SK-N-SH (cell line): ENCODE results near the gene RETSAT. TPM values are rescaled to one million over a fixed set of nuclear protein-coding genes. Genes with fewer than 3 reads are reported as not detected.

Experiments used
- CTCF ChIA-PET: fragments of 300-600, 350-600 bp; formaldehyde crosslinking; extraction: SDS; loops from one replicate; lab custom pipeline; 2021; lab: Yijun Ruan, JAX
- POLR2A ChIA-PET: fragments of 350-600 bp; sonication (Branson Sonifier 250); formaldehyde crosslinking; extraction: SDS; loops from one replicate; lab custom pipeline; 2020; ENCODE audit warnings: antibody characterized with exemption, inconsistent platforms; lab: Yijun Ruan, JAX
- DNase-seq: peaks from one replicate; pipeline ENCODE4 v3.0.0; 2012
- H2AFZ ChIP-seq: fragments of 200-600 bp; sonication (generic); 2 replicates; pipeline ENCODE4 v1.8.1; 2016; ENCODE audit warnings: antibody characterized with exemption, mild to moderate bottlenecking, low read depth
- H3F3A ChIP-seq: fragments of 200-600 bp; sonication (generic); replicated peaks from 2 replicates; pipeline ENCODE3; 2016; ENCODE audit warnings: antibody characterized with exemption, mild to moderate bottlenecking; ENCODE audit not compliant: insufficient read depth
- H3K27ac ChIP-seq, 2 experiments: fragments of 200-500 bp in 1 of 2; fragments of 200-600 bp in 1 of 2; sonication (Bioruptor generic) in 1 of 2; sonication (generic), shearing (Covaris generic) in 1 of 2; 2 replicates each; pipeline versions ENCODE4 v1.5.1 to v1.6.1; 2014 to 2016; ENCODE audit warnings: low read depth in 2 of 2, inconsistent platforms in 1 of 2, low read length in 1 of 2, mild to moderate bottlenecking in 1 of 2, mixed read lengths in 1 of 2
- H3K27me3 ChIP-seq: fragments of 200-600 bp; sonication (generic), shearing (Covaris generic); 2 replicates; pipeline ENCODE4 v1.6.1; 2016; ENCODE audit warnings: mixed run types; ENCODE audit not compliant: insufficient read depth
- H3K36me3 ChIP-seq, 2 experiments: fragments of 200-500 bp in 1 of 2; fragments of 200-600 bp in 1 of 2; sonication (Bioruptor generic) in 1 of 2; sonication (generic) in 1 of 2; replicated peaks in 1 of 2; 2 replicates each; pipeline versions ENCODE3 to v1.5.1; 2014 to 2016; ENCODE audit warnings: low read length in 1 of 2, mild to moderate bottlenecking in 1 of 2; ENCODE audit not compliant: insufficient read depth in 2 of 2, control insufficient read depth in 1 of 2
- H3K4me1 ChIP-seq, 2 experiments: fragments of 200-500 bp in 1 of 2; fragments of 200-600 bp in 1 of 2; sonication (Bioruptor generic) in 1 of 2; sonication (generic), shearing (Covaris generic) in 1 of 2; 2 replicates each; pipeline versions ENCODE4 v1.5.1 to v1.6.1; 2014 to 2016; ENCODE audit warnings: low read depth in 1 of 2, low read length in 1 of 2, mixed run types in 1 of 2; ENCODE audit not compliant: insufficient read depth in 2 of 2, control insufficient read depth in 1 of 2
- H3K4me2 ChIP-seq: fragments of 200-600 bp; sonication (generic), shearing (Covaris generic); 2 replicates; pipeline ENCODE4 v1.6.1; 2017; ENCODE audit warnings: mixed run types
- H3K4me3 ChIP-seq, 2 experiments: fragments of 200-500 bp in 1 of 2; fragments of 200-600 bp in 1 of 2; sonication (Bioruptor generic) in 1 of 2; sonication (generic), shearing (Covaris generic) in 1 of 2; 2 replicates each; pipeline versions ENCODE4 v1.5.1 to v1.8.1; 2014 to 2016; ENCODE audit warnings: low read depth in 2 of 2, inconsistent platforms in 1 of 2, low read length in 1 of 2, mild to moderate bottlenecking in 1 of 2, mixed read lengths in 1 of 2, moderate library complexity in 1 of 2
- H3K79me2 ChIP-seq: fragments of 200-600 bp; sonication (generic); 2 replicates; pipeline ENCODE4 v1.8.1; 2017; ENCODE audit warnings: mild to moderate bottlenecking; ENCODE audit not compliant: insufficient read depth
- H3K9ac ChIP-seq: fragments of 200-600 bp; sonication (generic); 2 replicates; pipeline ENCODE4 v1.6.1; 2017; ENCODE audit warnings: mixed run types
- H3K9me2 ChIP-seq: fragments of 200-600 bp; sonication (generic); 2 replicates; pipeline ENCODE4 v1.6.1; 2017; ENCODE audit warnings: mixed run types
- H3K9me3 ChIP-seq: fragments of 200-600 bp; sonication (generic); 2 replicates; pipeline ENCODE4 v1.6.1; 2017; ENCODE audit warnings: mixed run types, mild to moderate bottlenecking, moderate library complexity
- H4K20me1 ChIP-seq: fragments of 200-600 bp; sonication (generic); 2 replicates; pipeline ENCODE4 v1.6.1; 2017; ENCODE audit warnings: mild to moderate bottlenecking, mixed run types; ENCODE audit not compliant: insufficient read depth
- CHD2 ChIP-seq: fragments of 150-350 bp; IDR thresholded peaks from 2 replicates; pipeline ENCODE4 v1.6.1; 2018; ENCODE audit warnings: low read length; ENCODE audit not compliant: partially characterized antibody
- EP300 ChIP-seq, 2 experiments: IDR thresholded peaks; 2 replicates each; pipeline versions ENCODE4 v1.4.0 to v1.6.1; 2012; ENCODE audit warnings: borderline replicate concordance in 1 of 2, low read depth in 1 of 2, low read length in 1 of 2
- FOSL2 ChIP-seq: IDR thresholded peaks from 2 replicates; pipeline ENCODE4 v1.4.0; 2012; ENCODE audit warnings: low read depth, mild to moderate bottlenecking, moderate library complexity, borderline replicate concordance
- GABPA ChIP-seq: IDR thresholded peaks from 2 replicates; pipeline ENCODE4 v1.4.0; 2012; ENCODE audit warnings: low read depth, mild to moderate bottlenecking
- GATA2 ChIP-seq: sonication (generic); formaldehyde crosslinking; IDR thresholded peaks from 2 replicates; pipeline ENCODE4 v1.5.0; 2020; ENCODE audit warnings: mild to moderate bottlenecking, missing genetic modification reagents
- IRF3 ChIP-seq: fragments of 150-350 bp; IDR thresholded peaks from 2 replicates; pipeline ENCODE4 v1.6.1; 2016; ENCODE audit warnings: mild to moderate bottlenecking, low read depth, low read length
- JUND ChIP-seq: IDR thresholded peaks from 2 replicates; pipeline ENCODE4 v1.4.0; 2012
- MXI1 ChIP-seq: IDR thresholded peaks from 2 replicates; pipeline ENCODE4 v1.6.1; 2012; ENCODE audit warnings: mild to moderate bottlenecking, low read depth, low read length, improper control_type of control experiment
- NFIC ChIP-seq: IDR thresholded peaks from 2 replicates; pipeline ENCODE4 v1.4.0; 2012; ENCODE audit warnings: borderline replicate concordance
- NRF1 ChIP-seq: IDR thresholded peaks from 2 replicates; pipeline ENCODE4 v1.6.1; 2012; ENCODE audit warnings: low read depth, mild to moderate bottlenecking, low read length
- POLR2AphosphoS5 ChIP-seq: IDR thresholded peaks from 2 replicates; pipeline ENCODE4 v1.6.1; 2012; ENCODE audit warnings: low read depth, low read length
- RAD21 ChIP-seq: IDR thresholded peaks from 2 replicates; pipeline ENCODE4 v1.6.1; 2012; ENCODE audit warnings: mild to moderate bottlenecking, low read length
- RFX5 ChIP-seq: IDR thresholded peaks from 2 replicates; pipeline ENCODE4 v1.6.1; 2012; ENCODE audit warnings: mild to moderate bottlenecking, improper control_type of control experiment, low read length
- RXRA ChIP-seq: IDR thresholded peaks from 2 replicates; pipeline ENCODE4 v1.4.0; 2012; ENCODE audit warnings: low read depth, mild to moderate bottlenecking, borderline replicate concordance
- TAF1 ChIP-seq: IDR thresholded peaks from 2 replicates; pipeline ENCODE4 v1.6.1; 2012; ENCODE audit warnings: low read depth, mild to moderate bottlenecking, low read length, moderate library complexity, borderline replicate concordance
- YY1 ChIP-seq: IDR thresholded peaks from 2 replicates; pipeline ENCODE4 v1.4.0; 2012; ENCODE audit warnings: low read depth, mild to moderate bottlenecking
- WGBS: methylation state at CpG from one replicate; pipeline ENCODE4 v1.1.6; 2017; ENCODE audit warnings: low lambda C conversion rate; 5-methylcytosine and 5-hydroxymethylcytosine counted together
- polyA plus RNA-seq, 3 experiments: library from polyadenylated mRNA; depleted of rRNA; stranded (reverse); fragments of >200 nt; gene quantifications; 2 replicates each; pipeline ENCODE4 v1.2.3, GENCODE V29; 2012
- TF ChIP-seq, protein P1 (sequence below): fragments of 200-600 bp; sonication (generic); IDR thresholded peaks from 2 replicates; pipeline ENCODE4 v1.6.1; 2017; ENCODE audit warnings: antibody characterized with exemption, mild to moderate bottlenecking, moderate library complexity
- TF ChIP-seq, protein P2 (sequence below): fragments of 150-350 bp; IDR thresholded peaks from 2 replicates; pipeline ENCODE4 v1.6.1; 2017; ENCODE audit warnings: antibody characterized with exemption, low read length, low read depth, borderline replicate concordance

RETSAT gene
- polyA plus RNA-seq, 1 of the 3 experiments (the other 2 are of a cell fraction), result 28.0 TPM

GRCh38 chr2:85341269-85342029, 12.9 kb downstream of the RETSAT start:
- no peaks in the 10 kb centered on the region for H3K27me3 ChIP-seq
- POLR2A ChIA-PET, result interaction anchor here (1.6 kb wide), 1 partner anchor 13 kb away, joined by 5 read pairs; the partner anchor contains the start of genes ELMOD3 and RETSAT
- H3K36me3 ChIP-seq, result peaks cover 0 to 14% of the 10 kb centered on the region in 2 experiments
- no peaks in the 10 kb centered on the region for H3F3A ChIP-seq
- no peaks in the 10 kb centered on the region for H4K20me1 ChIP-seq
- no peaks in the 10 kb centered on the region for H3K4me1 ChIP-seq
- H2AFZ ChIP-seq, result no peak overlapping the region
- no peak overlapping the region for H3K27ac ChIP-seq
- H3K9me2 ChIP-seq, result no peaks in the 10 kb centered on the region
- H3K4me2 ChIP-seq, result no peak overlapping the region
- no peak for DNase-seq
- H3K79me2 ChIP-seq, result no peaks in the 10 kb centered on the region
- TF ChIP-seq FOSL2, result no peak
- TF ChIP-seq GATA2 (CRISPR knock-in tag), result no peak
- TF ChIP-seq IRF3, result no peak
- TF ChIP-seq RFX5, result no peak
- no peak for TF ChIP-seq YY1
- TF ChIP-seq NFIC, result no peak
- TF ChIP-seq JUND, result no peak
- TF ChIP-seq, protein P1, sequence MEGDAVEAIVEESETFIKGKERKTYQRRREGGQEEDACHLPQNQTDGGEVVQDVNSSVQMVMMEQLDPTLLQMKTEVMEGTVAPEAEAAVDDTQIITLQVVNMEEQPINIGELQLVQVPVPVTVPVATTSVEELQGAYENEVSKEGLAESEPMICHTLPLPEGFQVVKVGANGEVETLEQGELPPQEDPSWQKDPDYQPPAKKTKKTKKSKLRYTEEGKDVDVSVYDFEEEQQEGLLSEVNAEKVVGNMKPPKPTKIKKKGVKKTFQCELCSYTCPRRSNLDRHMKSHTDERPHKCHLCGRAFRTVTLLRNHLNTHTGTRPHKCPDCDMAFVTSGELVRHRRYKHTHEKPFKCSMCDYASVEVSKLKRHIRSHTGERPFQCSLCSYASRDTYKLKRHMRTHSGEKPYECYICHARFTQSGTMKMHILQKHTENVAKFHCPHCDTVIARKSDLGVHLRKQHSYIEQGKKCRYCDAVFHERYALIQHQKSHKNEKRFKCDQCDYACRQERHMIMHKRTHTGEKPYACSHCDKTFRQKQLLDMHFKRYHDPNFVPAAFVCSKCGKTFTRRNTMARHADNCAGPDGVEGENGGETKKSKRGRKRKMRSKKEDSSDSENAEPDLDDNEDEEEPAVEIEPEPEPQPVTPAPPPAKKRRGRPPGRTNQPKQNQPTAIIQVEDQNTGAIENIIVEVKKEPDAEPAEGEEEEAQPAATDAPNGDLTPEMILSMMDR, result no peak
- no peak for TF ChIP-seq MXI1
- 96% methylated on average over 24 of the region's 30 CpGs for WGBS
- CTCF ChIA-PET, result interaction anchor here (0.6 to 1.3 kb wide), 4 partner anchors 10 to 80 kb away, joined by 3 to 4 read pairs (median 4); no protein-coding TSS in a partner anchor
- H3K4me3 ChIP-seq, result no peak overlapping the region
- no peak overlapping the region for H3K9ac ChIP-seq
- no peaks in the 10 kb centered on the region for H3K9me3 ChIP-seq

GRCh38 chr2:85340034-85340892, 14.1 kb downstream of the RETSAT start:
- peaks cover 0 to 6% of the 10 kb centered on the region in 2 experiments for H3K36me3 ChIP-seq
- POLR2A ChIA-PET, result interaction anchor here (1.6 kb wide), 1 partner anchor 14 kb away, joined by 5 read pairs; the partner anchor contains the start of genes ELMOD3 and RETSAT
- 52% methylated on average over 13 of the region's 13 CpGs for WGBS
- TF ChIP-seq TAF1 (no peak), CHD2 (no peak), POLR2AphosphoS5 (no peak), NRF1 (no peak), RAD21 (no peak), RXRA (no peak), EP300 (IDR thresholded peaks at IDR 0.05; ENCODE audit: borderline replicate concordance in 1 of 2, low read depth in 1 of 2, low read length in 1 of 2) (no peak), RFX5 (no peak), NFIC (no peak), GABPA (no peak)
- TF ChIP-seq, protein P2, sequence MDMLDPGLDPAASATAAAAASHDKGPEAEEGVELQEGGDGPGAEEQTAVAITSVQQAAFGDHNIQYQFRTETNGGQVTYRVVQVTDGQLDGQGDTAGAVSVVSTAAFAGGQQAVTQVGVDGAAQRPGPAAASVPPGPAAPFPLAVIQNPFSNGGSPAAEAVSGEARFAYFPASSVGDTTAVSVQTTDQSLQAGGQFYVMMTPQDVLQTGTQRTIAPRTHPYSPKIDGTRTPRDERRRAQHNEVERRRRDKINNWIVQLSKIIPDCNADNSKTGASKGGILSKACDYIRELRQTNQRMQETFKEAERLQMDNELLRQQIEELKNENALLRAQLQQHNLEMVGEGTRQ, result no peak
- TF ChIP-seq, protein P1, result no peak

More at GRCh38 chr2:85340034-85340892, 14.1 kb downstream of the RETSAT start:
- no peaks in the 10 kb centered on the region for H4K20me1 ChIP-seq
- H3K4me2 ChIP-seq, result no peak overlapping the region
- DNase-seq, result no peak
- CTCF ChIA-PET, result interaction anchor here (0.8 to 1.3 kb wide), 4 partner anchors 9 to 212 kb away, joined by 3 to 5 read pairs (median 4); partner anchors contain the start of genes ELMOD3 and RETSAT
- H3K9me3 ChIP-seq, result no peaks in the 10 kb centered on the region
- no peak overlapping the region for H2AFZ ChIP-seq
- no peak overlapping the region for H3K27ac ChIP-seq
- no peaks in the 10 kb centered on the region for H3K9me2 ChIP-seq
- no peak overlapping the region for H3K9ac ChIP-seq
- H3K79me2 ChIP-seq, result no peaks in the 10 kb centered on the region
- H3K4me3 ChIP-seq, result no peak overlapping the region
- H3K27me3 ChIP-seq, result no peaks in the 10 kb centered on the region
- no peaks in the 10 kb centered on the region for H3K4me1 ChIP-seq
- H3F3A ChIP-seq, result no peaks in the 10 kb centered on the region
